Keratinocyte (primary cell): Measurements from ENCODE around the gene MCOLN2. TPM values are rescaled to one million over a fixed set of nuclear protein-coding genes. Genes with fewer than 3 reads are reported as not detected.

Source experiments
- DNase-seq: peaks from one replicate; pipeline ENCODE4 v3.0.0-alpha.2; 2011; ENCODE audit warnings: low read depth, missing footprints, low spot score
- FAIRE-seq: peaks from 2 replicates; lab custom pipeline; 2011; peaks lifted over from hg19 to GRCh38; lab: Jason Lieb, UNC
- H2AFZ ChIP-seq: 2 replicates; pipeline ENCODE4 v1.6.0; 2012; ENCODE audit warnings: low read length, control low read depth, inconsistent platforms; ENCODE audit not compliant: control insufficient read depth
- H3K27ac ChIP-seq: 2 replicates; pipeline ENCODE4 v1.5.1; 2011; ENCODE audit warnings: low read length; ENCODE audit not compliant: control insufficient read depth, insufficient read depth
- H3K27me3 ChIP-seq: 3 replicates; pipeline ENCODE4 v1.6.0; 2011; ENCODE audit warnings: low read length; ENCODE audit not compliant: control insufficient read depth, insufficient read depth; ENCODE audit errors: extremely low read depth
- H3K36me3 ChIP-seq, 2 experiments: 2 replicates in 1 of 2; 3 replicates in 1 of 2; pipeline ENCODE4 v1.5.1; 2011; ENCODE audit warnings: low read length in 2 of 2, mild to moderate bottlenecking in 1 of 2; ENCODE audit not compliant: control insufficient read depth in 2 of 2, insufficient read depth in 2 of 2; ENCODE audit errors: extremely low read depth in 1 of 2
- H3K4me1 ChIP-seq: 3 replicates; pipeline ENCODE4 v1.5.1; 2011; ENCODE audit warnings: low read length; ENCODE audit not compliant: control insufficient read depth, insufficient read depth; ENCODE audit errors: extremely low read depth
- H3K4me2 ChIP-seq: 3 replicates; pipeline ENCODE4 v1.6.0; 2011; ENCODE audit warnings: low read depth, low read length; ENCODE audit not compliant: control insufficient read depth, insufficient read depth; ENCODE audit errors: extremely low read depth
- H3K4me3 ChIP-seq, 3 experiments: fragments of 200-600 bp in 1 of 3; sonication (generic) in 1 of 3; 2 replicates in 2 of 3; 3 replicates in 1 of 3; pipeline ENCODE4 v1.5.1; 2011 to 2016; ENCODE audit warnings: low read length in 3 of 3, mild to moderate bottlenecking in 3 of 3, control low read depth in 2 of 3, inconsistent platforms in 1 of 3, low read depth in 1 of 3, mixed read lengths in 1 of 3, mixed run types in 1 of 3, moderate library complexity in 1 of 3; ENCODE audit not compliant: control insufficient read depth in 2 of 3, insufficient read depth in 2 of 3; ENCODE audit errors: extremely low read depth in 1 of 3
- H3K79me2 ChIP-seq: 2 replicates; pipeline ENCODE4 v1.6.0; 2012; ENCODE audit warnings: low read length; ENCODE audit not compliant: control insufficient read depth, insufficient read depth
- H3K9ac ChIP-seq: 3 replicates; pipeline ENCODE4 v1.6.0; 2011; ENCODE audit warnings: low read length; ENCODE audit not compliant: control insufficient read depth, insufficient read depth; ENCODE audit errors: extremely low read depth
- H3K9me1 ChIP-seq: 3 replicates; pipeline ENCODE4 v1.6.0; 2011; ENCODE audit warnings: low read length; ENCODE audit not compliant: control insufficient read depth, insufficient read depth; ENCODE audit errors: extremely low read depth
- H3K9me3 ChIP-seq: 2 replicates; pipeline ENCODE4 v1.5.1; 2012; ENCODE audit warnings: low read depth, low read length; ENCODE audit not compliant: control insufficient read depth
- H4K20me1 ChIP-seq: 3 replicates; pipeline ENCODE4 v1.6.0; 2011; ENCODE audit warnings: low read length; ENCODE audit not compliant: control insufficient read depth, insufficient read depth; ENCODE audit errors: extremely low read depth
- EZH2 ChIP-seq: IDR thresholded peaks from one replicate; pipeline ENCODE4 v1.6.1; 2012; ENCODE audit warnings: inconsistent platforms, mild to moderate bottlenecking, low read length, moderate library complexity
- dilution Hi-C: fragments of 300-500 bp; cut with MboI; formaldehyde crosslinking; loops from one replicate; pipeline ENCODE4 v1.7.0; 2020; ENCODE audit warnings: low sequenced_read_pairs; ENCODE audit not compliant: extremely low pct_ligation_motif_present
- polyA plus RNA-seq, 5 experiments: library from polyadenylated mRNA; depleted of rRNA in 3 of 5; stranded (reverse) in 3 of 5; stranded (forward) in 1 of 5; unstranded in 1 of 5; fragments of >200 nt; gene quantifications; 1 replicate in 1 of 5; 2 replicates in 3 of 5; 3 replicates in 1 of 5; pipeline versions ENCODE4 v1.2.1 to v1.2.3, GENCODE V29; 2011 to 2012; ENCODE audit warnings: missing spikeins in 2 of 5, low read depth in 1 of 5, low replicate concordance in 1 of 5
- TF ChIP-seq, protein P1 (sequence below), 3 experiments: IDR thresholded peaks in 1 of 3; conservative IDR thresholded peaks in 1 of 3; optimal IDR thresholded peaks in 1 of 3; 2 replicates in 2 of 3; 3 replicates in 1 of 3; pipeline versions ENCODE3 to v1.5.1; 2011; ENCODE audit warnings: low read length in 3 of 3, mild to moderate bottlenecking in 3 of 3, moderate library complexity in 2 of 3, control low read depth in 1 of 3, inconsistent platforms in 1 of 3; ENCODE audit not compliant: insufficient read depth in 2 of 3; ENCODE audit errors: extremely low read depth in 1 of 3

The MCOLN2 gene
- polyA plus RNA-seq, 1 donor (not counting 4 experiments of a cell fraction or from before 2014, with no cell fraction given), result 0.14 TPM

DNA sequence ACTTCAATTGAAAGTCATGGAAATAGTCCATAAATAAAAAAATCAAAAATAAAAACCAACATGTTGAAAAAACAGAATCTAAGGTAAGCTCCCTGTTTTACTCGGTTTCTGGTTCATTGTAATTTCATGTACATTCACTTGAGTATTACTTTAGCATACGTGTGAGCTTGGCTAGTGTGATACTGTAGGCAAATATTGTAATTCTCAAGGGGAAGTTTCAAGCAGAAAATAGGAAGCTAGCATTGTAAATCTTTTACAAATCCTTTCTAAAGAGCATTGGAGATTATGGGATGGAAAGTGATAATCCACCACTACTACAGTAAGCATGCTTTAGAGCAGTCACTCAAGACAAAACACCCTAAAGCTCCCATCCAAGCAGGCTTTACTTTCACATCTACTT is 100.6 kb downstream of the MCOLN2 start:
- DNase-seq (no peak), FAIRE-seq (no peak)
- H3K4me3 ChIP-seq, result no peak overlapping the region
- H3K4me2 ChIP-seq, result no peak overlapping the region
- H3K79me2 ChIP-seq, result peaks cover 13% of the 10 kb centered on the region
- peaks cover 14% of the 10 kb centered on the region for H3K4me1 ChIP-seq
- H3K9me1 ChIP-seq, result no peaks in the 10 kb centered on the region
- H3K36me3 ChIP-seq, result no peaks in the 10 kb centered on the region
- TF ChIP-seq EZH2, result no peak
- TF ChIP-seq, protein P1, sequence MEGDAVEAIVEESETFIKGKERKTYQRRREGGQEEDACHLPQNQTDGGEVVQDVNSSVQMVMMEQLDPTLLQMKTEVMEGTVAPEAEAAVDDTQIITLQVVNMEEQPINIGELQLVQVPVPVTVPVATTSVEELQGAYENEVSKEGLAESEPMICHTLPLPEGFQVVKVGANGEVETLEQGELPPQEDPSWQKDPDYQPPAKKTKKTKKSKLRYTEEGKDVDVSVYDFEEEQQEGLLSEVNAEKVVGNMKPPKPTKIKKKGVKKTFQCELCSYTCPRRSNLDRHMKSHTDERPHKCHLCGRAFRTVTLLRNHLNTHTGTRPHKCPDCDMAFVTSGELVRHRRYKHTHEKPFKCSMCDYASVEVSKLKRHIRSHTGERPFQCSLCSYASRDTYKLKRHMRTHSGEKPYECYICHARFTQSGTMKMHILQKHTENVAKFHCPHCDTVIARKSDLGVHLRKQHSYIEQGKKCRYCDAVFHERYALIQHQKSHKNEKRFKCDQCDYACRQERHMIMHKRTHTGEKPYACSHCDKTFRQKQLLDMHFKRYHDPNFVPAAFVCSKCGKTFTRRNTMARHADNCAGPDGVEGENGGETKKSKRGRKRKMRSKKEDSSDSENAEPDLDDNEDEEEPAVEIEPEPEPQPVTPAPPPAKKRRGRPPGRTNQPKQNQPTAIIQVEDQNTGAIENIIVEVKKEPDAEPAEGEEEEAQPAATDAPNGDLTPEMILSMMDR (optimal IDR thresholded peaks at IDR 0.05 in 1 of 3, IDR thresholded peaks at IDR 0.05 in 1 of 3, conservative IDR thresholded peaks at IDR 0.05 in 1 of 3; ENCODE audit: extremely low read depth in 1 of 3, insufficient read depth in 2 of 3, low read length in 3 of 3), result no peak
- no peaks in the 10 kb centered on the region for H3K27me3 ChIP-seq
- H3K9ac ChIP-seq, result no peak overlapping the region
- H2AFZ ChIP-seq, result no peak overlapping the region
- dilution Hi-C loops, result no loop called here
- H3K27ac ChIP-seq, result no peak overlapping the region
- no peaks in the 10 kb centered on the region for H4K20me1 ChIP-seq
- no peaks in the 10 kb centered on the region for H3K9me3 ChIP-seq

- DNase-seq, result no peak
- H3K9ac ChIP-seq, result peak within 1 kb of the TSS; percentile 84
- no peak for FAIRE-seq
Measured at GRCh38 chr1:84892705-84893618, 104.0 kb downstream of the MCOLN2 start, which contains the start of gene LPAR3. Gene LPAR3, minus strand, starts transcription at chr1:84893206. Its CDS starts 27,086 bp downstream, at chr1:84866120.

More at GRCh38 chr1:84892705-84893618, 104.0 kb downstream of the MCOLN2 start, which contains the start of gene LPAR3:
- peaks cover 2% of the 10 kb centered on the region for H3K9me1 ChIP-seq
- peaks cover 34% of the 10 kb centered on the region for H3K79me2 ChIP-seq
- dilution Hi-C loops, result no loop called here
- H3K9me3 ChIP-seq, result no peaks in the 10 kb centered on the region
- TF ChIP-seq EZH2, result no peak
- TF ChIP-seq, protein P1 (optimal IDR thresholded peaks at IDR 0.05 in 1 of 3, IDR thresholded peaks at IDR 0.05 in 1 of 3, conservative IDR thresholded peaks at IDR 0.05 in 1 of 3; ENCODE audit: extremely low read depth in 1 of 3, insufficient read depth in 2 of 3, low read length in 3 of 3), result peak in 2 of 3 experiments; percentile 25 to 39
- H4K20me1 ChIP-seq, result no peaks in the 10 kb centered on the region
- H3K27me3 ChIP-seq, result no peaks in the 10 kb centered on the region
- peaks cover 0 to 13% of the 10 kb centered on the region in 2 experiments for H3K36me3 ChIP-seq
- H3K4me1 ChIP-seq, result peaks cover 42% of the 10 kb centered on the region
- H3K4me3 ChIP-seq, result peak within 1 kb of the TSS; percentile 56 to 83 (median 75)
- peak within 1 kb of the TSS; percentile 96 for H3K4me2 ChIP-seq
- peak within 1 kb of the TSS; percentile 91 for H2AFZ ChIP-seq
- peak within 1 kb of the TSS; percentile 79 for H3K27ac ChIP-seq
